ENCODE measurements around the gene ARMC9.
"Not testable (repeated sequence)": the region's sequence is repeated elsewhere in the genome, so short reads cannot be mapped to it uniquely, and the experiment has no call there.

The ARMC9 gene

GRCh38 chr2:231298091-231298490, 99.7 kb downstream of the ARMC9 start:
- no peak for TF ChIP-seq CTCF (IDR thresholded peaks at IDR 0.05; ENCODE audit: extremely low read depth, insufficient read depth, missing control alignments)
- in situ Hi-C loops (cut with MboI; ENCODE audit: low pct_unique_long_range_greater_than_20kb, low sequenced_read_pairs, unreplicated experiment) = no loop called here
- no peak for DNase-seq (ENCODE audit: low spot score)

- in situ Hi-C loops (cut with MboI; ENCODE audit: low pct_unique_long_range_greater_than_20kb, low sequenced_read_pairs, unreplicated experiment) = no loop called here
- TF ChIP-seq CTCF (IDR thresholded peaks at IDR 0.05; ENCODE audit: extremely low read depth, insufficient read depth, missing control alignments) = peak; percentile 0
- no peak for DNase-seq (ENCODE audit: low spot score)
Observed at GRCh38 chr2:231299267-231299666, 100.8 kb downstream of the ARMC9 start.

GRCh38 chr2:231300020-231300721, 101.7 kb downstream of the ARMC9 start:
- DNase-seq (ENCODE audit: low spot score) = no peak
- in situ Hi-C loops (cut with MboI; ENCODE audit: low pct_unique_long_range_greater_than_20kb, low sequenced_read_pairs, unreplicated experiment) = no loop called here
- TF ChIP-seq CTCF (IDR thresholded peaks at IDR 0.05; ENCODE audit: extremely low read depth, insufficient read depth, missing control alignments) = no peak

GRCh38 chr2:231300722-231301076, 102.3 kb downstream of the ARMC9 start:
- DNase-seq (ENCODE audit: low spot score) = no peak
- in situ Hi-C loops (cut with MboI; ENCODE audit: low pct_unique_long_range_greater_than_20kb, low sequenced_read_pairs, unreplicated experiment) = no loop called here
- TF ChIP-seq CTCF (IDR thresholded peaks at IDR 0.05; ENCODE audit: extremely low read depth, insufficient read depth, missing control alignments) = no peak

GRCh38 chr2:231304259-231304658, 105.8 kb downstream of the ARMC9 start:
- in situ Hi-C loops (cut with MboI; ENCODE audit: low pct_unique_long_range_greater_than_20kb, low sequenced_read_pairs, unreplicated experiment); DNase-seq (ENCODE audit: low spot score): not testable (repeated sequence)

- TF ChIP-seq CTCF (IDR thresholded peaks at IDR 0.05; ENCODE audit: extremely low read depth, insufficient read depth, missing control alignments) = no peak
- in situ Hi-C loops (cut with MboI; ENCODE audit: low pct_unique_long_range_greater_than_20kb, low sequenced_read_pairs, unreplicated experiment) = no loop called here
- DNase-seq (ENCODE audit: low spot score) = no peak
Observed at GRCh38 chr2:231305221-231305620, 106.8 kb downstream of the ARMC9 start.

- TF ChIP-seq CTCF (IDR thresholded peaks at IDR 0.05; ENCODE audit: extremely low read depth, insufficient read depth, missing control alignments) = no peak
- in situ Hi-C loops (cut with MboI; ENCODE audit: low pct_unique_long_range_greater_than_20kb, low sequenced_read_pairs, unreplicated experiment) = no loop called here
- no peak for DNase-seq (ENCODE audit: low spot score)
Observed at GRCh38 chr2:231306791-231307393, 108.5 kb downstream of the ARMC9 start.
